Measurements from ENCODE around the gene HDDC3. TPM values are rescaled to one million over a fixed set of nuclear protein-coding genes. Genes with fewer than 3 reads are reported as not detected.

The HDDC3 gene
- total RNA-seq, 2 experiments from 2014 or later: 31.8 to 38.6 TPM

DNA sequence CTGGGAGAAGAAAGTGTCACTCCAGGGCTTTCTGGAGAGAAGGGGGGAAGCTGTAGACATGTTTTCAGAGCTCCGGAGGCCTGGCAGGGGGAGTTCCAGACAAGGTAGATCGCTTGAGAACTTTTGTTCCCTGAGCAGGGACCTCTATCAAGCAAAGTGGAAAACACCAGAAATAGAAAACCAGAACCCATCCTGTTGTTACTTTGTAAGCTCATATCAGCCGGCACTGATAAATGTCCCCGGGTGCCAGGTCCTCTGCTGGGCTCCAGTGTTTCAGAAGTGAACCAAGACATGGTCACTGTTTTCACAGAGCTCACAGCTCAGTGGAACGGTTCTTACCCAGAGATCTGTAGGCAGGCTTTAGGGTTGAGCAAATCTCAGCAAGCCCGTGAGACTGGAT is 13.5 kb downstream of the HDDC3 start:
- Histone ChIP-seq H3K4me1 (ENCODE audit: insufficient read depth, low read length, poor library complexity, severe bottlenecking) (peaks cover 24% of the 10 kb centered on the region), H3K4me2 (ENCODE audit: low read length) (no peak overlapping the region), H3K9me3 (ENCODE audit: low read length) (no peaks in the 10 kb centered on the region), H3K4me3 (ENCODE audit: low read depth, low read length, poor library complexity, severe bottlenecking) (no peak overlapping the region), H2AFZ (ENCODE audit: low read length) (no peak overlapping the region), H3K79me2 (ENCODE audit: insufficient read depth, low read depth, low read length) (no peaks in the 10 kb centered on the region), H3K36me3 (ENCODE audit: insufficient read depth, low read length) (no peaks in the 10 kb centered on the region), H3K9me2 (ENCODE audit: insufficient read depth, low read length) (no peaks in the 10 kb centered on the region), H4K20me1 (ENCODE audit: insufficient read depth, low read length) (no peaks in the 10 kb centered on the region), H3K27ac (ENCODE audit: low read depth, low read length, poor library complexity, severe bottlenecking) (no peak overlapping the region)
- intact Hi-C loops (cut with micrococcal nuclease; ENCODE audit: unreplicated experiment): no loop called here
- TF ChIP-seq CTCF (conservative IDR thresholded peaks at IDR 0.05; ENCODE audit: low read length) (no peak), EZH2phosphoT487 (IDR thresholded peaks at IDR 0.05; ENCODE audit: borderline replicate concordance, low read depth, low read length) (no peak)
- DNase-seq (ENCODE audit: low spot score): no peak
- CTCF ChIA-PET (ENCODE audit: unreplicated experiment): no interaction called here
- POLR2A ChIA-PET: interaction anchor here (1.2 kb wide), 1 partner anchor 13 kb away, joined by 3 read pairs; no protein-coding TSS in a partner anchor
- BruUV-seq (replicated peaks): no TSS peak

DNA sequence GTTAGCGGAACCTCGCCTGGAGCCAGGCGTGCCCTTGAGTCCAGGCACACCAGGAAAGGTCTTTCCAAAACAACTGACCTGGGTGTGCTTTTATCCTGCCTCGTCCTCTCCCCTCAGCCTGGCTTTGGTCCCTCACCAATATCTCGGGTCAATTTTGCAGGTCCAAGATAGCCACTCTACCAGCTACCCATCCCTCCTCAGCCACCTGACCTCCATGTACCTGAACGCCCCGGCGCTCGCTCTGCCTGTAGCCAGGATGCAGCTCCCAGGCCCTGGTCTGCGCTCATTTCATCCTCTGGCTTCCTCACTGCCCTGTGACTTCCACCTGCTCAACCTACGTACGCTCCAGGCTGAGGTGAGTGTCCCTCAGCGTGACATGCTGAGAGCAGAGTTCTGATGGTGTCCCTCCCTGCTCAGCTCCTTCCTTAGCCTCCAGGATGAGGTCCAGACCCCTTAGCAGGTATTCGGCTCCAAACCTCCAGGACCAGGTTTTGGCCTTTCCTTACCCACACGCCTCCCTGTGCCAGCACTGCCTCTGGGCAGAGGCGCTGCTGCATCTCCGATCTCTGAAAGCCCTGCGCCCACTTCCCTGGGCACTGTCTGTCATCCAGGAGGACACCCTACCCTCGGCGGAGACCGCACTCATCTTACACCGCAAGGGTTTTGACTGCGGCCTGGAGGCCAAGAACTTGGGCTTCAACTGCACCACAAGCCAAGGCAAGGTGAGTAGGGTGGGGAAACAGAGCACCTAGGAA is 14.1 kb downstream of the HDDC3 start:
- CTCF ChIA-PET (ENCODE audit: unreplicated experiment): no interaction called here
- Histone ChIP-seq H3K4me2 (ENCODE audit: low read length) (no peak overlapping the region), H3K9me3 (ENCODE audit: low read length) (no peaks in the 10 kb centered on the region), H3K4me3 (ENCODE audit: low read depth, low read length, poor library complexity, severe bottlenecking) (no peak overlapping the region), H3K79me2 (ENCODE audit: insufficient read depth, low read depth, low read length) (no peaks in the 10 kb centered on the region), H4K20me1 (ENCODE audit: insufficient read depth, low read length) (no peaks in the 10 kb centered on the region), H3K27ac (ENCODE audit: low read depth, low read length, poor library complexity, severe bottlenecking) (no peak overlapping the region), H3K4me1 (ENCODE audit: insufficient read depth, low read length, poor library complexity, severe bottlenecking) (peaks cover 24% of the 10 kb centered on the region), H3K36me3 (ENCODE audit: insufficient read depth, low read length) (no peaks in the 10 kb centered on the region), H2AFZ (ENCODE audit: low read length) (no peak overlapping the region), H3K9me2 (ENCODE audit: insufficient read depth, low read length) (no peaks in the 10 kb centered on the region)
- TF ChIP-seq EZH2phosphoT487 (IDR thresholded peaks at IDR 0.05; ENCODE audit: borderline replicate concordance, low read depth, low read length) (no peak), CTCF (conservative IDR thresholded peaks at IDR 0.05; ENCODE audit: low read length) (no peak)
- no peak for DNase-seq (ENCODE audit: low spot score)
- intact Hi-C loops (cut with micrococcal nuclease; ENCODE audit: unreplicated experiment): no loop called here
- POLR2A ChIA-PET: interaction anchor here (0.6 to 1.4 kb wide), 3 partner anchors 12 to 134 kb away, joined by 3 read pairs; no protein-coding TSS in a partner anchor
- no TSS peak for BruUV-seq (replicated peaks)

- BruUV-seq (replicated peaks): no TSS peak
Measured at GRCh38 chr15:90917569-90917968, 14.8 kb downstream of the HDDC3 start.

More at GRCh38 chr15:90917569-90917968, 14.8 kb downstream of the HDDC3 start:
- TF ChIP-seq CTCF (conservative IDR thresholded peaks at IDR 0.05; ENCODE audit: low read length) (no peak), EZH2phosphoT487 (IDR thresholded peaks at IDR 0.05; ENCODE audit: borderline replicate concordance, low read depth, low read length) (no peak)
- Histone ChIP-seq H4K20me1 (ENCODE audit: insufficient read depth, low read length) (no peaks in the 10 kb centered on the region), H3K9me3 (ENCODE audit: low read length) (no peaks in the 10 kb centered on the region), H3K36me3 (ENCODE audit: insufficient read depth, low read length) (no peaks in the 10 kb centered on the region), H3K79me2 (ENCODE audit: insufficient read depth, low read depth, low read length) (no peaks in the 10 kb centered on the region), H2AFZ (ENCODE audit: low read length) (no peak overlapping the region), H3K4me1 (ENCODE audit: insufficient read depth, low read length, poor library complexity, severe bottlenecking) (peaks cover 24% of the 10 kb centered on the region), H3K27ac (ENCODE audit: low read depth, low read length, poor library complexity, severe bottlenecking) (no peak overlapping the region), H3K4me2 (ENCODE audit: low read length) (no peak overlapping the region), H3K9me2 (ENCODE audit: insufficient read depth, low read length) (no peaks in the 10 kb centered on the region), H3K4me3 (ENCODE audit: low read depth, low read length, poor library complexity, severe bottlenecking) (no peak overlapping the region)
- ChIA-PET CTCF (ENCODE audit: unreplicated experiment) (no interaction called here), POLR2A (interaction anchor here (0.6 to 1.4 kb wide), 2 partner anchors 14 to 135 kb away, joined by 3 read pairs; no protein-coding TSS in a partner anchor)
- DNase-seq (ENCODE audit: low spot score): no peak
- intact Hi-C loops (cut with micrococcal nuclease; ENCODE audit: unreplicated experiment): no loop called here
